Subcutaneous abdominal adipose tissue (tissue), 5 donors: ENCODE results near the gene SV2A.
"Not testable (repeated sequence)": the region's sequence is repeated elsewhere in the genome, so short reads cannot be mapped to it uniquely, and the experiment has no call there.

Experiments
- H3K27ac ChIP-seq: one replicate; pipeline ENCODE4 v1.7.0; 2013; ENCODE audit warnings: low read depth, mild to moderate bottlenecking, inconsistent platforms, low read length, moderate library complexity
- H3K27me3 ChIP-seq, 5 donors: one replicate each; pipeline ENCODE4 v1.7.0; 2013; ENCODE audit warnings: low read length in 5 of 5, inconsistent platforms in 1 of 5; ENCODE audit not compliant: control insufficient read depth in 5 of 5, insufficient read depth in 4 of 5
- H3K36me3 ChIP-seq, 5 donors: one replicate each; pipeline ENCODE4 v1.7.0; 2013; ENCODE audit warnings: low read length in 5 of 5; ENCODE audit not compliant: control insufficient read depth in 5 of 5, insufficient read depth in 5 of 5
- H3K4me1 ChIP-seq, 5 donors: one replicate each; pipeline ENCODE4 v1.7.0; 2013; ENCODE audit warnings: low read length in 5 of 5, mild to moderate bottlenecking in 3 of 5, moderate library complexity in 1 of 5; ENCODE audit not compliant: control insufficient read depth in 5 of 5, insufficient read depth in 5 of 5
- H3K4me3 ChIP-seq, 5 donors: one replicate each; pipeline ENCODE4 v1.7.0; 2013; ENCODE audit warnings: low read length in 5 of 5, low read depth in 1 of 5
- H3K9ac ChIP-seq, 5 donors: one replicate each; pipeline ENCODE4 v1.7.0; 2013; ENCODE audit warnings: low read length in 5 of 5, mild to moderate bottlenecking in 4 of 5, moderate library complexity in 3 of 5
- H3K9me3 ChIP-seq, 5 donors: one replicate each; pipeline ENCODE4 v1.7.0; 2013; ENCODE audit warnings: low read length in 5 of 5; ENCODE audit not compliant: control insufficient read depth in 5 of 5
- donor health status: healthy.
- donor health status: healthy.
- donor health status: healthy.
- donor health status: healthy.
- donor health status: healthy.

Gene SV2A

DNA sequence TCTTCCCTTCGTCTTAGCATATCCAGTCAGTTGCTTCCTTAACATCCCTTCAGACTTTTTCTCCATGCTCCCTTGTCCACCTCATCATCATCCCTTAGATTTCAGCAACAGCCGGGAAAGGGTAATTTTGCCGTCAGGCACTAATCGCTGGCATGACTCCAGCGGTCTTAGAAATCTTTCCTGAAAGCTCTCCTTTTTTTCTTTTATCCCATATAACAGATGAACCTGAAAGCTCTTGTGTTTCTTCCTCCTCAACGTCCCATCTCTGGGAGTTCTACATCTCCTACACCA, 28.7 kb downstream of the SV2A start:
- Histone ChIP-seq H3K9me3 (no peaks in the 10 kb centered on the region), H3K4me3 (peak overlapping the region; percentile 62 to 86 (median 81)), H3K36me3 (no peaks in the 10 kb centered on the region), H3K27me3 (no peaks in the 10 kb centered on the region), H3K27ac (peak overlapping the region; percentile 93), H3K4me1 (peaks cover 0 to 35% (median 30%) of the 10 kb centered on the region in 5 donors), H3K9ac (peak overlapping the region in 4 of 5 donors; percentile 30 to 89 (median 74))

DNA sequence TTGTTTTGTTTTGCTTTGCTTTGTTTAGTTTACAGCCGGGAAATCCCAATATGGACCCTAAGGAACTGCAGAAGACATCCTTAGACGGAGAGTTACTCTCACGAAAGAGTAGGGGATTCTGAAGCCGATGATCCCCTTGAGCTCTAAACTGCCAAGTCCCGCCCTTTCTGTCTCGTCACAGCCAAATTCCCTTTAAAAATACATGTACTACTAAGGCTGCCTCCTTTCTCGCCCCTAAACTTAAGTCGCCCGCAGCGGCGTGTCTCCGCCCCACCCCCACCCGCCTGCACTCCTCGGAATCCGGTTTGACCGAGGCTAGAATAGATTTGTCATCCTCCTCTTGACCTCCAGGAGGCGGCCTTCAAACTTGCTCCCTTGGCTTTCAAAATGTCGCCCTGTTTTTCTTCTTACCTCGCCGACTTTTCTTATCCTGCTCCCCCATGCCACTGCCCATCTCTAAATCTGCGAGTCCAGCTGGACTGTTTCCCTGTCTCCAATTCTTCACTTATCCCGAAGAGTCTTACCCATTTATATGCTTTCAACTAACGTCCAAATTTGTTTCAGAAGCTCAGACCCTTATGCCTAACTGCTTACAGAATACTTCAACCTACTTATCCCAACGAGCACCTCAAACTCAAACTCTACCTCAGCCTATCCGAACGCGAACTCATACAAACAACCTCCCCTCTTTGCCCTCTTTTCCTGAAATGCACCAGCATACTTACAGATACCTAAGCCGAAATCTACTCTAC, 29.2 kb downstream of the SV2A start:
- Histone ChIP-seq H3K9ac (peak overlapping the region; percentile 30 to 89 (median 76)), H3K9me3 (no peaks in the 10 kb centered on the region)

DNA sequence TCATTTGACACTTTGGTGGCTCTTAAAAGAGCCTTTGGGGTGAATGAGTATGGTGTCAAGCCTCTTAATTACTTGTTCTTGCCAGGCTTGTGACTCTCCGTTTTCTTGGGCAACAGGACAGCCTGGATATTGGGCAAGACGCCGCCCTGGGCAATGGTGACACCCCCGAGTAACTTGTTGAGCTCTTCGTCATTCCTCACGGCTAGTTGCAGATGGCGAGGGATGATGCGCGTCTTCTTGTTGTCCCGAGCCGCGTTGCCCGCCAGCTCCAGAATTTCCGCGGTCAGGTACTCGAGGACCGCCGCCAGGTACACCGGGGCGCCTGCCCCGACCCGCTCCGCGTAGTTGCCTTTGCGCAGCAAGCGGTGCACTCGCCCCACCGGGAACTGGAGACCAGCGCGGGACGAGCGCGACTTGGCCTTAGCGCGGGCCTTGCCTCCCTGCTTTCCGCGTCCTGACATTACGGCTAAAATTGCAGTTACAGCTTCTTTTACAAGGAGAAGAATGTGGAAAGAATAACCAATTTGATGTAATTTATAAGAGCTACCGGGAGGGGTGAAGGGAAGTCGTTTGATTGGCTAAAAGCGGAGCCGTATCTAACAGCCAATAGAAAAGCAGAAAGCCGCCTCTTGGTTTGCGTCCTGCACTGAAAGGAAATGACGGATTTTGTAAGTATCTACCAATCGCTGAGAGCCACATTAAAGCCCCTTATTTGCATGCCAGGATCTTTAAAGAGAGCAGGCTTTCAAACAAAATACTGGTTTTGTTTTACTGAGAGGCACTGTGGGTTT, 30.0 kb downstream of the SV2A start:
- H3K27ac ChIP-seq: peak overlapping the region; percentile 93
- no peaks in the 10 kb centered on the region for H3K36me3 ChIP-seq
- H3K9me3 ChIP-seq: no peaks in the 10 kb centered on the region
- peak overlapping the region; percentile 62 to 86 (median 81) for H3K4me3 ChIP-seq
- H3K4me1 ChIP-seq: peaks cover 0 to 37% (median 32%) of the 10 kb centered on the region in 5 donors
- peak overlapping the region; percentile 63 to 89 (median 79) for H3K9ac ChIP-seq
- H3K27me3 ChIP-seq: no peaks in the 10 kb centered on the region

More for the DNA sequence above, 29.2 kb downstream of the SV2A start:
- peak overlapping the region; percentile 93 for H3K27ac ChIP-seq
- H3K4me1 ChIP-seq: peaks cover 0 to 37% (median 32%) of the 10 kb centered on the region in 5 donors
- H3K36me3 ChIP-seq: no peaks in the 10 kb centered on the region
- H3K27me3 ChIP-seq: no peaks in the 10 kb centered on the region
- H3K4me3 ChIP-seq: peak overlapping the region; percentile 62 to 86 (median 81)

DNA sequence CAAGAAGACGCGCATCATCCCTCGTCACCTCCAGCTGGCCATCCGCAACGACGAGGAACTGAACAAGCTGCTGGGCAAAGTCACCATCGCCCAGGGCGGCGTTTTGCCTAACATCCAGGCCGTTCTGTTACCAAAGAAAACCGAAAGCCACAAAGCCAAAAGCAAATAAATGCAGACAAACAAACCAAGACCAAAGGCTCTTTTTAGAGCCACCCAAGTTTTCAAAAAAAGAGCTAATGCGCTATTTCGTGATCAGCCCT, 30.5 kb downstream of the SV2A start:
- H3K4me3 ChIP-seq: peak overlapping the region; percentile 62 to 84 (median 81)
- H3K27ac ChIP-seq: peak overlapping the region; percentile 93
- H3K9me3 ChIP-seq, H3K36me3 ChIP-seq, H3K27me3 ChIP-seq: not testable (repeated sequence)
- H3K4me1 ChIP-seq: peaks cover 0 to 37% (median 32%) of the 10 kb centered on the region in 5 donors
- peak overlapping the region; percentile 63 to 89 (median 79) for H3K9ac ChIP-seq

DNA sequence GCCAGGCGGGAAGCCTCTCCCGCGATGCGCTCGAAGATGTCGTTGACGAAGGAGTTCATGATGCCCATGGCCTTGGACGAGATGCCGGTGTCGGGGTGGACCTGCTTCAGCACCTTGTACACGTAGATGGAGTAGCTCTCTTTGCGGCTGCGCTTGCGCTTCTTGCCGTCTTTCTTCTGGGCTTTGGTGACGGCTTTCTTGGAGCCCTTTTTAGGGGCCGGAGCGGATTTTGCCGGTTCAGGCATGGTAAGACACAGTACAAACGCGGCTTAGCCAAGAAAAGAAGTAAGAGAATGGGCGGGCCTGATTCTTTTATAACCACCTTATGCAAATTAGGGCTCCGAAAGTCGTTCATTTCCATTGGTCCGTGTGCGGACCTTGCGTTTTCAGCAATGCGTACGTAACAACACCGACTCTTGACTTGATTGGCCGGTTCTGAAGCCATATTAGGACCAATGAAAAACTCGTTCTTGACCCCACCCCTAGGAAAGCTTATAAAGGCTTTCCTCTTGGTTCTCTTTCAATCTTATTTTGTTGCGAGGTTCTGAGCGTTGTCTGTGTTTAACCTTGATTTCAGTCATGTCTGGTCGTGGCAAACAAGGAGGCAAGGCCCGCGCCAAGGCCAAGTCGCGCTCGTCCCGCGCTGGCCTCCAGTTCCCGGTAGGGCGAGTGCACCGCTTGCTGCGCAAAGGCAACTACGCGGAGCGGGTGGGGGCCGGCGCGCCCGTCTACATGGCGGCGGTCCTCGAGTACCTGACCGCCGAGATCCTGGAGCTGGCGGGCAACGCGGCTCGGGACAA, 31.0 kb downstream of the SV2A start:
- H3K36me3 ChIP-seq: no peaks in the 10 kb centered on the region
- peak overlapping the region; percentile 62 to 88 (median 81) for H3K4me3 ChIP-seq
- peaks cover 0 to 37% (median 32%) of the 10 kb centered on the region in 5 donors for H3K4me1 ChIP-seq
- H3K9ac ChIP-seq: peak overlapping the region; percentile 60 to 89 (median 84)
- no peaks in the 10 kb centered on the region for H3K9me3 ChIP-seq
- peak overlapping the region; percentile 93 for H3K27ac ChIP-seq
- H3K27me3 ChIP-seq: no peaks in the 10 kb centered on the region

DNA sequence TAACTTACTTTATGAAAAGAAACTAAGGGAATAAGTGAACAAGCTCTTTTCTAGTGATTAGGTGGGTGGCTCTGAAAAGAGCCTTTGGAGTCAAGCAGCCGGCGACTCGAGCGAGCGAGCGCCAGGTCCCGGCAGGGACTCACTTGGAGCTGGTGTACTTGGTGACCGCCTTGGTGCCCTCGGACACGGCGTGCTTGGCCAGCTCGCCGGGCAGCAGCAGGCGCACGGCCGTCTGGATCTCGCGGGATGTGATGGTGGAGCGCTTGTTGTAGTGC, 31.6 kb downstream of the SV2A start:
- Histone ChIP-seq H3K9ac (peak overlapping the region; percentile 74 to 89 (median 84)), H3K27ac (peak overlapping the region; percentile 93), H3K4me1 (peaks cover 0 to 37% (median 32%) of the 10 kb centered on the region in 5 donors), H3K4me3 (peak overlapping the region; percentile 62 to 89 (median 81))
- not testable (repeated sequence) for H3K9me3 ChIP-seq, H3K36me3 ChIP-seq, H3K27me3 ChIP-seq

DNA sequence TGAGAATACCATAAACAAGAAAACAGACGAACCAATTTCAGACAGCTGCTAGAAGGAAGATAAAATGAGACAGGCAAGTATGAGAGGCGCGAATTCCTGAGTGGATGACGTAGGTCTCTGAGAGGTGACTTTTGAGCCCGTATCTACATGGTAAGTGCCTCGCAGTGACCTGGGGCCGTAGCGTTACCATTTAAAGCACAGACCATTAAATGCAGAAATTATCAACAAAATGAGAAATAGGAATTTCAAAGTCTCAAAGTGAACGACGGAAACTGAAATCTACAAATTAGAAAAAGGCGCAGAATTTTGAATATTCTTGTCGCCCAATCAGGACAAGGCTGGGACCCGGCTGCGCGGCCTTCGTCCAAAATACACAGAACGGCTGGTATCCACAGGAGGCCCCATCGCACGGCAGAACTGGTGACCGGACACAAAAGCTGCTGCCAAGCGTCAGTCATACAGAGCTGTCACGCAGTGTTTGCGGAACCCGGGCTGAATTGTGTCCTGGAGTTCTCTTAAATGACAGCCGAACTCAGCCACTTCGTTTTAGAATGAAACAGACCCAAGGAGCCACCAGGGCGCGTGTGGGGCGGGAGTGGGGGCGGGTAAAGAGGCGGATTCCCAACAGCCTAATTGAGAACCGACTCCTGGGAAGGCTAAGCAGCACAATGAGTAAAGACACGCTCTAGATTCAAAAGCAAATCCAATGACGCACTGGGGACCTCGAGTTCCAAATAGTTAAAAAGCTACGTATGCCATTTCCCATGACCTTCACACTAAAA, 32.1 kb downstream of the SV2A start:
- H3K9me3 ChIP-seq: no peaks in the 10 kb centered on the region

DNA sequence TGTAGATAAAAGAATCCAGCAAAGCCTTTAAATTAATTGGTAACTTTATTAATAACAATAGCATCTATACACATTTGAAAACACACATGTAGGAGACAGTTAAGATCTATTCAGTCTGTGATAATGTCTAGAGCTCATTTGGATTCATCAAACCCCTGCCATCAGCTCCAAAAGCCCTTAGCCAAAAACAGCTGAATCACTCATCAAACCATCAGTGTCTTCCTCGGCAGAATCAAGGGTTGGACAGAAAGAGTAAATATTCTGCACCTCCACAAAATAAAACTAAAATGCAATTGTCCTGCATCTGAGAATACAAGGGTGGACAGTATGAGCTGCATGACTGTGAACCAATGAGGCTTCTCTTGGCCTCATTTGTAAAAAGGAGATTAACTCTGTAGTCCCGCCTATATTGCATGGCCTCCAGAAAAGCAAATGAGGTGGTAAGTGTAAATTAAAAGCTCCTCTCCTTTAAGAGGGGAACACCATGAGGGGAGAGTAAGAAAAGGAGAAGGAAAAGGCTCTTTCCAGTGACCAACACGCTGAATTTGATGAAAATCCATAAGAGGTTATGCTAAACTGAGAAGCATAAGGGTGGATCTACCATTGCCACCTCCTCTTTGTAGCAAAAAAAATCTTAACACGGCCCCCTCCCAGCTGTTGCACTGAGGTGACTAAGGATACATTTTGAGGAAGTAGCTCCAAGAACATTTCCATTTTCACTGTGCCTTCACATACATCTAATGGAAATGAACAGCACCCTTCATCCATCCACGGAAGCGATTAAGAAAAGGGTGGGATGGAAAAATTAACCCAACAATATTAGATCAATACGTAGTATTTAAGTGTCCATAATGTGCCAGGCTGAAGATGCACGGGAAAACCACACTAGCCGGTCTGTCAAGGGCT, 33.0 kb downstream of the SV2A start:
- Histone ChIP-seq H3K27me3 (no peaks in the 10 kb centered on the region), H3K4me1 (peaks cover 0 to 37% (median 32%) of the 10 kb centered on the region in 5 donors), H3K4me3 (peak overlapping the region; percentile 62 to 89 (median 81)), H3K27ac (peak overlapping the region; percentile 93), H3K36me3 (no peaks in the 10 kb centered on the region), H3K9ac (peak overlapping the region; percentile 69 to 89 (median 84)), H3K9me3 (no peaks in the 10 kb centered on the region)

More for the DNA sequence above, 32.1 kb downstream of the SV2A start:
- no peaks in the 10 kb centered on the region for H3K27me3 ChIP-seq
- peak overlapping the region; percentile 62 to 89 (median 81) for H3K4me3 ChIP-seq
- peak overlapping the region; percentile 93 for H3K27ac ChIP-seq
- H3K9ac ChIP-seq: peak overlapping the region; percentile 74 to 89 (median 84)
- no peaks in the 10 kb centered on the region for H3K36me3 ChIP-seq
- H3K4me1 ChIP-seq: peaks cover 0 to 37% (median 32%) of the 10 kb centered on the region in 5 donors
